Measurements from ENCODE around the gene CD101.
A peak's percentile ranks its signal among the peaks of the same experiment; 100 is the strongest.

CD101 gene

GRCh38 chr1:116997636-116998035, 3.9 kb upstream of the CD101 start:
- ChIA-PET POLR2A (ENCODE audit: low non-redundant PET) (no interaction called here), CTCF (no interaction called here)
- no peak overlapping the region for H3K27ac ChIP-seq
- no peak for TF ChIP-seq CTCF (conservative IDR thresholded peaks at IDR 0.05; ENCODE audit: low read depth)
- no peak for DNase-seq (ENCODE audit: low spot score)

GRCh38 chr1:116999596-116999995, 2.0 kb upstream of the CD101 start:
- no peak for TF ChIP-seq CTCF (conservative IDR thresholded peaks at IDR 0.05; ENCODE audit: low read depth)
- ChIA-PET CTCF (no interaction called here), POLR2A (ENCODE audit: low non-redundant PET) (interaction anchor here (0.6 kb wide), 1 partner anchor 14 kb away, joined by 5 read pairs; no protein-coding TSS in a partner anchor)
- DNase-seq (ENCODE audit: low spot score) = peak; percentile 15
- H3K27ac ChIP-seq = no peak overlapping the region

- no peak for TF ChIP-seq CTCF (conservative IDR thresholded peaks at IDR 0.05; ENCODE audit: low read depth)
- no peak for DNase-seq (ENCODE audit: low spot score)
- POLR2A ChIA-PET (ENCODE audit: low non-redundant PET) = interaction anchor here (0.6 kb wide), 1 partner anchor 15 kb away, joined by 5 read pairs; no protein-coding TSS in a partner anchor
- CTCF ChIA-PET = no interaction called here
- H3K27ac ChIP-seq = no peak overlapping the region
These were observed 1.4 kb upstream of the CD101 start for GRCh38 chr1:117000142-117000541.

- no peak overlapping the region for H3K27ac ChIP-seq
- POLR2A ChIA-PET (ENCODE audit: low non-redundant PET) = no interaction called here
- no peak for TF ChIP-seq CTCF (conservative IDR thresholded peaks at IDR 0.05; ENCODE audit: low read depth)
These were observed 1.8 kb downstream of the CD101 start for GRCh38 chr1:117003223-117003875.

GRCh38 chr1:117007719-117008013, 6.1 kb downstream of the CD101 start:
- H3K27ac ChIP-seq = peak overlapping the region; percentile 54
- TF ChIP-seq CTCF (conservative IDR thresholded peaks at IDR 0.05; ENCODE audit: low read depth) = no peak
- DNase-seq (ENCODE audit: low spot score) = no peak
- POLR2A ChIA-PET (ENCODE audit: low non-redundant PET) = interaction anchor here (0.6 to 1.0 kb wide), 2 partner anchors 17 to 799 kb away, joined by 3 read pairs; no protein-coding TSS in a partner anchor
- CTCF ChIA-PET = no interaction called here

More at GRCh38 chr1:117003223-117003875, 1.8 kb downstream of the CD101 start:
- CTCF ChIA-PET = no interaction called here
- no peak for DNase-seq (ENCODE audit: low spot score)

GRCh38 chr1:117008656-117009055, 7.1 kb downstream of the CD101 start:
- TF ChIP-seq CTCF (conservative IDR thresholded peaks at IDR 0.05; ENCODE audit: low read depth) = no peak
- ChIA-PET CTCF (no interaction called here), POLR2A (ENCODE audit: low non-redundant PET) (no interaction called here)
- no peak for DNase-seq (ENCODE audit: low spot score)
- H3K27ac ChIP-seq = no peak overlapping the region

All from RWPE1 (cell line).